IMR-90 (cell line): ENCODE results near the gene ZNF335. TPM values are rescaled to one million over a fixed set of nuclear protein-coding genes. Genes with fewer than 3 reads are reported as not detected.

Experiments used
- ATAC-seq: fragments of 200-7000 bp; cut with Tn5 transposase; 2 replicates; pipeline ENCODE4 v1.9.1; 2020; ENCODE audit warnings: low read depth, mild to moderate bottlenecking, moderate library complexity
- BruUV-seq: library from RNA; stranded (reverse); fragments of 400-500 nt; replicated peaks from 2 replicates; lab custom pipeline; 2021; lab: Mats Ljungman, UMichigan
- CTCF ChIA-PET: fragments of 300-600 bp; formaldehyde crosslinking; extraction: SDS; loops from one replicate; lab custom pipeline; 2021; ENCODE audit warnings: antibody characterized with exemption; lab: Yijun Ruan, JAX
- POLR2A ChIA-PET: fragments of 300-600 bp; sonication (Branson Sonifier 250); formaldehyde crosslinking; loops from one replicate; lab custom pipeline; 2022; ENCODE audit warnings: antibody characterized with exemption; ENCODE audit not compliant: unreplicated experiment; lab: Charles Lee
- DNase-seq: peaks from one replicate; pipeline ENCODE4 v3.0.0; 2013
- H2AFZ ChIP-seq: replicated peaks from 2 replicates; pipeline ENCODE3; 2013; ENCODE audit warnings: low read length, mild to moderate bottlenecking; ENCODE audit not compliant: poor library complexity
- H2AK5ac ChIP-seq: 2 replicates; pipeline ENCODE4 v1.6.1; 2013; ENCODE audit warnings: low read depth, low read length, inconsistent platforms
- H2AK9ac ChIP-seq: replicated peaks from 2 replicates; pipeline ENCODE3; 2013; ENCODE audit warnings: mild to moderate bottlenecking, low read depth, low read length, moderate library complexity; ENCODE audit not compliant: poor library complexity
- H2BK120ac ChIP-seq: 2 replicates; pipeline ENCODE4 v1.6.1; 2013; ENCODE audit warnings: low read depth, low read length, inconsistent platforms
- H2BK15ac ChIP-seq: 3 replicates; pipeline ENCODE4 v1.6.1; 2013; ENCODE audit warnings: low read depth, low read length, inconsistent platforms
- H2BK20ac ChIP-seq: 2 replicates; pipeline ENCODE4 v1.6.1; 2013; ENCODE audit warnings: low read depth, mild to moderate bottlenecking, inconsistent platforms, low read length, moderate library complexity
- H2BK5ac ChIP-seq: 2 replicates; pipeline ENCODE4 v1.6.1; 2013; ENCODE audit warnings: mild to moderate bottlenecking, low read depth, low read length, inconsistent platforms; ENCODE audit not compliant: poor library complexity, severe bottlenecking
- H3K14ac ChIP-seq: replicated peaks from 2 replicates; pipeline ENCODE4 v1.6.1; 2013; ENCODE audit warnings: low read depth, low read length, inconsistent platforms
- H3K18ac ChIP-seq: 2 replicates; pipeline ENCODE4 v1.6.1; 2013; ENCODE audit warnings: low read depth, low read length, control low read depth
- H3K23ac ChIP-seq: 2 replicates; pipeline ENCODE4 v1.6.1; 2013; ENCODE audit warnings: low read depth, low read length, inconsistent platforms
- H3K27ac ChIP-seq: 2 replicates; pipeline ENCODE4 v1.5.1; 2013; ENCODE audit warnings: mild to moderate bottlenecking, control low read depth, low read length; ENCODE audit not compliant: insufficient read depth
- H3K27me3 ChIP-seq: 2 replicates; pipeline ENCODE4 v1.6.1; 2013; ENCODE audit warnings: low read length; ENCODE audit not compliant: control insufficient read depth, insufficient read depth
- H3K36me3 ChIP-seq: 2 replicates; pipeline ENCODE4 v1.6.1; 2013; ENCODE audit warnings: low read length, mixed read lengths; ENCODE audit not compliant: control insufficient read depth, insufficient read depth
- H3K4ac ChIP-seq: 2 replicates; pipeline ENCODE4 v1.6.1; 2013; ENCODE audit warnings: low read depth, low read length, inconsistent platforms
- H3K4me1 ChIP-seq: 2 replicates; pipeline ENCODE4 v1.6.1; 2013; ENCODE audit warnings: low read length, mixed read lengths; ENCODE audit not compliant: control insufficient read depth, insufficient read depth
- H3K4me2 ChIP-seq: 2 replicates; pipeline ENCODE4 v1.6.1; 2013; ENCODE audit warnings: low read depth, mild to moderate bottlenecking, control low read depth, low read length, moderate library complexity
- H3K4me3 ChIP-seq: 2 replicates; pipeline ENCODE4 v1.5.1; 2013; ENCODE audit warnings: low read depth, mild to moderate bottlenecking, control low read depth, low read length, moderate library complexity; ENCODE audit not compliant: insufficient read depth
- H3K56ac ChIP-seq: 2 replicates; pipeline ENCODE4 v1.6.1; 2013; ENCODE audit warnings: low read length, inconsistent platforms; ENCODE audit not compliant: insufficient read depth; ENCODE audit errors: extremely low read depth
- H3K79me1 ChIP-seq, 2 experiments: 2 replicates each; pipeline ENCODE4 v1.6.1; 2013; ENCODE audit warnings: low read length in 2 of 2, inconsistent platforms in 1 of 2, low read depth in 1 of 2
- H3K9ac ChIP-seq: 2 replicates; pipeline ENCODE4 v1.6.1; 2013; ENCODE audit warnings: low read depth, low read length, control low read depth
- H3K9me1 ChIP-seq: 2 replicates; pipeline ENCODE4 v1.6.1; 2013; ENCODE audit warnings: low read length, inconsistent platforms; ENCODE audit not compliant: insufficient read depth
- H3K9me3 ChIP-seq: 2 replicates; pipeline ENCODE4 v1.6.1; 2013; ENCODE audit warnings: low read length; ENCODE audit not compliant: control insufficient read depth, insufficient read depth
- H4K20me1 ChIP-seq: 2 replicates; pipeline ENCODE4 v1.6.1; 2013; ENCODE audit warnings: low read length, inconsistent platforms; ENCODE audit not compliant: insufficient read depth
- H4K5ac ChIP-seq: 2 replicates; pipeline ENCODE4 v1.6.1; 2013; ENCODE audit warnings: mild to moderate bottlenecking, low read depth, low read length, control low read depth
- H4K8ac ChIP-seq, 2 experiments: 2 replicates each; pipeline ENCODE4 v1.6.1; 2013; ENCODE audit warnings: low read depth in 2 of 2, low read length in 2 of 2, control low read depth in 1 of 2, inconsistent platforms in 1 of 2
- H4K91ac ChIP-seq: 2 replicates; pipeline ENCODE4 v1.6.1; 2013; ENCODE audit warnings: low read depth, low read length, inconsistent platforms; ENCODE audit not compliant: insufficient read depth
- BHLHE40 ChIP-seq: fragments of 150-350 bp; IDR thresholded peaks from 2 replicates; pipeline ENCODE4 v1.6.1; 2016; ENCODE audit warnings: mild to moderate bottlenecking, low read depth, low read length
- CEBPB ChIP-seq: IDR thresholded peaks from 2 replicates; pipeline ENCODE4 v1.6.1; 2012; ENCODE audit warnings: low read depth, low read length, improper control_type of control experiment
- CHD1 ChIP-seq: IDR thresholded peaks from 2 replicates; pipeline ENCODE4 v1.6.1; 2012; ENCODE audit warnings: low read depth, low read length, improper control_type of control experiment
- CTCF ChIP-seq: conservative IDR thresholded peaks from 2 replicates; pipeline ENCODE4 v1.5.1; 2012; ENCODE audit warnings: mild to moderate bottlenecking, low read depth, low read length, improper control_type of control experiment
- ELK1 ChIP-seq: fragments of 150-350 bp; IDR thresholded peaks from 2 replicates; pipeline ENCODE4 v1.6.1; 2016; ENCODE audit warnings: low read depth, mild to moderate bottlenecking, low read length, moderate library complexity, borderline replicate concordance
- FOS ChIP-seq: fragments of 150-350 bp; IDR thresholded peaks from 2 replicates; pipeline ENCODE4 v1.6.1; 2016; ENCODE audit warnings: low read depth, low read length
- MAFK ChIP-seq: IDR thresholded peaks from 2 replicates; pipeline ENCODE4 v1.6.1; 2012; ENCODE audit warnings: low read depth, low read length, improper control_type of control experiment
- MAZ ChIP-seq: IDR thresholded peaks from 2 replicates; pipeline ENCODE4 v1.6.1; 2012; ENCODE audit warnings: low read depth, mild to moderate bottlenecking, low read length, improper control_type of control experiment, moderate library complexity, borderline replicate concordance
- MXI1 ChIP-seq: IDR thresholded peaks from 2 replicates; pipeline ENCODE4 v1.6.1; 2012; ENCODE audit warnings: low read depth, mild to moderate bottlenecking, low read length, moderate library complexity, borderline replicate concordance
- NFE2L2 ChIP-seq: fragments of 150-350 bp; IDR thresholded peaks from 2 replicates; pipeline ENCODE4 v1.6.1; 2016; ENCODE audit warnings: low read depth, mild to moderate bottlenecking, low read length
- POLR2A ChIP-seq: IDR thresholded peaks from 2 replicates; pipeline ENCODE4 v1.6.1; 2012; ENCODE audit warnings: mild to moderate bottlenecking, low read depth, low read length
- RAD21 ChIP-seq: IDR thresholded peaks from 2 replicates; pipeline ENCODE4 v1.6.1; 2012; ENCODE audit warnings: low read length, improper control_type of control experiment
- RCOR1 ChIP-seq: IDR thresholded peaks from 2 replicates; pipeline ENCODE4 v1.6.1; 2012; ENCODE audit warnings: mild to moderate bottlenecking, low read length, improper control_type of control experiment; ENCODE audit not compliant: insufficient replicate concordance
- RFX5 ChIP-seq: IDR thresholded peaks from 2 replicates; pipeline ENCODE4 v1.8.0; 2012; ENCODE audit warnings: low read depth, mild to moderate bottlenecking, low read length, moderate library complexity
- SMC3 ChIP-seq: fragments of 150-350 bp; IDR thresholded peaks from 2 replicates; pipeline ENCODE4 v1.6.1; 2016; ENCODE audit warnings: low read depth, mild to moderate bottlenecking, antibody characterized with exemption, low read length, moderate library complexity
- USF2 ChIP-seq: fragments of 150-350 bp; IDR thresholded peaks from 2 replicates; pipeline ENCODE4 v1.6.1; 2017; ENCODE audit warnings: mild to moderate bottlenecking, antibody characterized with exemption, low read length, low read depth
- WGBS, 2 experiments: methylation state at CpG; one replicate each; pipeline versions ENCODE4 v1.1.5 to v1.1.7; 2013; ENCODE audit warnings: missing lambda C conversion rate in 2 of 2; ENCODE audit not compliant: insufficient read length in 1 of 2; ENCODE audit errors: extremely low coverage in 2 of 2; 5-methylcytosine and 5-hydroxymethylcytosine counted together
- dilution Hi-C: fragments of 300-500 bp; cut with HindIII; formaldehyde crosslinking; loops from one replicate; pipeline ENCODE4 v1.14.3; 2018; ENCODE audit warnings: low sequenced_read_pairs; ENCODE audit not compliant: unreplicated experiment
- in situ Hi-C: fragments of 300-500 bp; cut with MboI; formaldehyde crosslinking; loops from 3 replicates; pipeline ENCODE4 v1.14.3; 2019; ENCODE audit warnings: low sequenced_read_pairs, inconsistent platforms, mixed read lengths
- intact Hi-C: fragments of 100-400 bp; cut with micrococcal nuclease; formaldehyde crosslinking; loops from 2 replicates; pipeline ENCODE4 v1.10.0; 2022
- polyA plus RNA-seq, 3 experiments: library from polyadenylated mRNA; depleted of rRNA; stranded (reverse); fragments of >200 nt; gene quantifications; 2 replicates each; pipeline ENCODE4 v1.2.3, GENCODE V29; 2012; ENCODE audit warnings: low replicate concordance in 1 of 3
- total RNA-seq: library from RNA; depleted of rRNA; stranded (reverse); fragments of >200 nt; gene quantifications from 2 replicates; pipeline ENCODE4 v1.2.3, GENCODE V29; 2012

The ZNF335 gene
- total and polyA plus RNA-seq, 2 of the 4 experiments (the other 2 are of a cell fraction), result 11.8 to 17.8 TPM

- 97% methylated on average over 5 of the region's 16 CpGs; no CpG with 5 or more reads in 1 of the 2 experiments for WGBS, 2 experiments
- H2AK9ac ChIP-seq, result no peak overlapping the region
- H3K56ac ChIP-seq, result no peak overlapping the region
- dilution Hi-C loops (no loop called here), in situ Hi-C loops (no loop called here), intact Hi-C loops (no loop called here)
- BruUV-seq, result no TSS peak
- no peak overlapping the region for H2BK20ac ChIP-seq
- H2AFZ ChIP-seq, result no peak overlapping the region
- ChIA-PET POLR2A (no interaction called here), CTCF (interaction anchor here (3.2 kb wide), 1 partner anchor 11 kb away, joined by 13 read pairs; no protein-coding TSS in a partner anchor)
- no peak overlapping the region for H3K4ac ChIP-seq
- H3K18ac ChIP-seq, result no peak overlapping the region
- H3K79me1 ChIP-seq, result peaks cover 3 to 5% of the 10 kb centered on the region in 2 experiments; a peak in 1 of 4 replicates
- no peak overlapping the region for H3K4me2 ChIP-seq
- no peak overlapping the region for H4K5ac ChIP-seq
- no peak overlapping the region for H2BK5ac ChIP-seq
- no peak overlapping the region for H3K14ac ChIP-seq
- H2AK5ac ChIP-seq, result no peak overlapping the region
- H3K9me3 ChIP-seq, result no peaks in the 10 kb centered on the region
- peaks cover 64% of the 10 kb centered on the region for H3K36me3 ChIP-seq
- DNase-seq (no peak), ATAC-seq (no peak)
- no peaks in the 10 kb centered on the region for H3K9me1 ChIP-seq
- no peaks in the 10 kb centered on the region for H4K20me1 ChIP-seq
- H3K9ac ChIP-seq, result no peak overlapping the region
- no peak overlapping the region for H3K27ac ChIP-seq
- no peak overlapping the region for H3K4me3 ChIP-seq
- H2BK15ac ChIP-seq, result no peak overlapping the region
- no peak overlapping the region for H4K8ac ChIP-seq
- H2BK120ac ChIP-seq, result no peak overlapping the region
- TF ChIP-seq BHLHE40 (no peak), USF2 (no peak), CTCF (no peak), FOS (no peak), MAFK (no peak), RFX5 (no peak), SMC3 (no peak), RCOR1 (no peak), POLR2A (no peak), MAZ (no peak), CEBPB (no peak), NFE2L2 (no peak), CHD1 (no peak), ELK1 (no peak), RAD21 (no peak), MXI1 (no peak)
- H4K91ac ChIP-seq, result no peak overlapping the region
- no peaks in the 10 kb centered on the region for H3K4me1 ChIP-seq
- no peaks in the 10 kb centered on the region for H3K27me3 ChIP-seq
- H3K23ac ChIP-seq, result no peak overlapping the region
These were observed 12.9 kb downstream of the ZNF335 start for GRCh38 chr20:45959126-45959525.
